ENCODE results near the gene CCDC97. TPM values are rescaled to one million over a fixed set of nuclear protein-coding genes. Genes with fewer than 3 reads are reported as not detected.

Gene CCDC97
- total and polyA plus RNA-seq, 2 experiments from 2014 or later = 15.1 to 24.4 TPM

- Histone ChIP-seq H3K9me3 (ENCODE audit: low read depth) (no peaks in the 10 kb centered on the region), H3K36me3 (replicated peaks; ENCODE audit: insufficient read depth, low read depth) (no peaks in the 10 kb centered on the region), H4K20me1 (ENCODE audit: insufficient read depth, poor library complexity, severe bottlenecking) (peaks cover 10% of the 10 kb centered on the region), H3K4me2 (no peak overlapping the region), H2AFZ (no peak overlapping the region), H3K4me3 (no peak overlapping the region), H3K79me2 (peaks cover 18% of the 10 kb centered on the region), H3K27me3 (peaks cover 5% of the 10 kb centered on the region), H3K9me2 (replicated peaks; ENCODE audit: insufficient read depth) (no peaks in the 10 kb centered on the region), H3K27ac (no peak overlapping the region), H3K4me1 (ENCODE audit: insufficient read depth) (peaks cover under 1% of the 10 kb centered on the region)
- no peak for TF ChIP-seq CTCF (IDR thresholded peaks at IDR 0.05; ENCODE audit: poor library complexity)
- TF ChIP-seq EZH2 (IDR thresholded peaks at IDR 0.05; ENCODE audit: borderline replicate concordance) = no peak
- WGBS (ENCODE audit: low lambda C conversion rate, missing lambda C conversion rate) = 87% methylated on average over 3 of the region's 3 CpGs
- DNase-seq (ENCODE audit: low spot score) = no peak
Measured at GRCh38 chr19:41355802-41356201, 45.8 kb downstream of the CCDC97 start.

GRCh38 chr19:41356984-41357739, 47.2 kb downstream of the CCDC97 start:
- H3K4me3 ChIP-seq = no peak overlapping the region
- H3K9me3 ChIP-seq (ENCODE audit: low read depth) = no peaks in the 10 kb centered on the region
- no peak overlapping the region for H3K27ac ChIP-seq
- TF ChIP-seq EZH2phosphoT487 (IDR thresholded peaks at IDR 0.05; ENCODE audit: low read depth, severe bottlenecking, unreplicated experiment) (no peak), EZH2 (IDR thresholded peaks at IDR 0.05; ENCODE audit: borderline replicate concordance) (no peak)
- H3K9me2 ChIP-seq (replicated peaks; ENCODE audit: insufficient read depth) = no peaks in the 10 kb centered on the region
- H2AFZ ChIP-seq = no peak overlapping the region
- H4K20me1 ChIP-seq (ENCODE audit: insufficient read depth, poor library complexity, severe bottlenecking) = peaks cover 1% of the 10 kb centered on the region
- no peak overlapping the region for H3K4me2 ChIP-seq
- peaks cover 4% of the 10 kb centered on the region for H3K27me3 ChIP-seq
- no peak for DNase-seq (ENCODE audit: low spot score)
- 94% methylated on average over 11 of the region's 11 CpGs for WGBS (ENCODE audit: low lambda C conversion rate, missing lambda C conversion rate)
- H3K79me2 ChIP-seq = peaks cover 8% of the 10 kb centered on the region
- H3K36me3 ChIP-seq (replicated peaks; ENCODE audit: insufficient read depth, low read depth) = no peaks in the 10 kb centered on the region
- no peaks in the 10 kb centered on the region for H3K4me1 ChIP-seq (ENCODE audit: insufficient read depth)

DNA sequence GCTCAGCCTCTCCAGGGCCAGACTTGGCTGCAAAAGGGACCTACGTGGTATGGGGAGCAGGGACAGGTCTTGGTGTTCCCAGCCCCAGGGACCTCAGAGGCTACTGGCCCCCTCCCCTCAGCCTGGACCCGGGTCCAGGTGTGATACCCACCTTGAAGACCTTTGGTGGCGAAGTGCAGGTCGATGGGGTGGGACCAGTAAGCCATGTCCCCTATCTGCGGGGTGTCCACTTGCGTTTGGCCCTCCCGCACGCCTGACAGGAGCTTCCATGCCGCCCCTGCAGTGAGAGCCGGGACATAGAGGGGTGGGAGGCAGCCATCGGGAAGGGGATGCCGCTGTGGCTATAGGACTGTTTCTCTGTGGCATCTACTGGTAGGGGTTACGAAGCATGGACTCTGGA, 47.8 kb downstream of the CCDC97 start:
- no peak for TF ChIP-seq EZH2 (IDR thresholded peaks at IDR 0.05; ENCODE audit: borderline replicate concordance)
- TF ChIP-seq EZH2phosphoT487 (IDR thresholded peaks at IDR 0.05; ENCODE audit: low read depth, severe bottlenecking, unreplicated experiment) = no peak
- TF ChIP-seq CTCF (IDR thresholded peaks at IDR 0.05; ENCODE audit: poor library complexity) = no peak
- no peaks in the 10 kb centered on the region for H4K20me1 ChIP-seq (ENCODE audit: insufficient read depth, poor library complexity, severe bottlenecking)
- no peak overlapping the region for H2AFZ ChIP-seq
- no peak for DNase-seq (ENCODE audit: low spot score)
- 94% methylated on average over 13 of the region's 13 CpGs for WGBS (ENCODE audit: low lambda C conversion rate, missing lambda C conversion rate)
- H3K4me2 ChIP-seq = no peak overlapping the region
- H3K9me2 ChIP-seq (replicated peaks; ENCODE audit: insufficient read depth) = no peaks in the 10 kb centered on the region
- H3K27me3 ChIP-seq = no peaks in the 10 kb centered on the region
- H3K36me3 ChIP-seq (replicated peaks; ENCODE audit: insufficient read depth, low read depth) = no peaks in the 10 kb centered on the region
- H3K4me1 ChIP-seq (ENCODE audit: insufficient read depth) = no peaks in the 10 kb centered on the region
- no peak overlapping the region for H3K27ac ChIP-seq
- H3K9me3 ChIP-seq (ENCODE audit: low read depth) = no peaks in the 10 kb centered on the region
- H3K4me3 ChIP-seq = no peak overlapping the region
- H3K79me2 ChIP-seq = peaks cover 7% of the 10 kb centered on the region

- Histone ChIP-seq H3K4me2 (no peak overlapping the region), H4K20me1 (ENCODE audit: insufficient read depth, poor library complexity, severe bottlenecking) (no peaks in the 10 kb centered on the region), H3K4me3 (no peak overlapping the region), H3K27ac (no peak overlapping the region), H3K36me3 (replicated peaks; ENCODE audit: insufficient read depth, low read depth) (no peaks in the 10 kb centered on the region), H3K9me2 (replicated peaks; ENCODE audit: insufficient read depth) (no peaks in the 10 kb centered on the region), H3K79me2 (peaks cover 4% of the 10 kb centered on the region), H2AFZ (no peak overlapping the region), H3K4me1 (ENCODE audit: insufficient read depth) (peaks cover 4% of the 10 kb centered on the region), H3K27me3 (no peaks in the 10 kb centered on the region), H3K9me3 (ENCODE audit: low read depth) (no peaks in the 10 kb centered on the region)
- TF ChIP-seq EZH2phosphoT487 (IDR thresholded peaks at IDR 0.05; ENCODE audit: low read depth, severe bottlenecking, unreplicated experiment) (no peak), EZH2 (IDR thresholded peaks at IDR 0.05; ENCODE audit: borderline replicate concordance) (no peak), CTCF (IDR thresholded peaks at IDR 0.05; ENCODE audit: poor library complexity) (no peak)
- DNase-seq (ENCODE audit: low spot score) = no peak
- no CpG with 5 or more reads among the region's 1 CpG for WGBS (ENCODE audit: low lambda C conversion rate, missing lambda C conversion rate)
Measured at GRCh38 chr19:41359741-41360140, 49.8 kb downstream of the CCDC97 start.

All from hepatocyte (in vitro differentiated cells).